GM12864 (cell line): ENCODE measurements around the gene PXMP4.

Experiments used
- DNase-seq: peaks from one replicate; pipeline ENCODE4 v3.0.0-alpha.2; 2011; ENCODE audit warnings: low read depth
- H3K4me3 ChIP-seq: 2 replicates; pipeline ENCODE4 v1.5.1; 2011; ENCODE audit warnings: mild to moderate bottlenecking, low read depth, low read length, control low read depth
- CTCF ChIP-seq: IDR thresholded peaks from 2 replicates; pipeline ENCODE4 v1.5.1; 2011; ENCODE audit warnings: low read depth, mild to moderate bottlenecking, moderate library complexity, low read length, control low read depth, inconsistent platforms; ENCODE audit errors: missing control alignments

PXMP4 gene

GRCh38 chr20:33744773-33745385, 24.8 kb upstream of the PXMP4 start:
- no peak overlapping the region for H3K4me3 ChIP-seq
- no peak for DNase-seq
- no peak for TF ChIP-seq CTCF

DNA sequence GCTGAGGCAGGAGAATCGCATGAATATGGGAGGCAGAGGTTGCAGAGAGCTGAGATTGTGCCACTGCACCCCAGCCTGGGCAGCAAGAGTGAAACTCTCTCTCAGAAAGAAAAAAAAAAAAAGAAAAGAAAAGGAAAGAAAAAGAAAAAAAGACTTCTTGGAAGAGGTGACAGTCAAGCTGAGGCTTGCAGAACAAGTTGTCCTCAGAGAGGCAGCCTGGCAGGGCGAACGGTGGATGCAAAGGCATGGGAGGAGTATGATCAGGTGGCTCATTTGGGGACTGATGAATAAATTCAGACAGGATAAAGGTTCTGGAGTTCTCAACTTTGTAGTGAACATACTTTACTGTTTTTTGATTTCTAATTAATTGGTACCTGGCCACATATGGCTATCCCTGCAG, 24.1 kb upstream of the PXMP4 start:
- H3K4me3 ChIP-seq, result no peak overlapping the region
- DNase-seq, result no peak
- no peak for TF ChIP-seq CTCF

DNA sequence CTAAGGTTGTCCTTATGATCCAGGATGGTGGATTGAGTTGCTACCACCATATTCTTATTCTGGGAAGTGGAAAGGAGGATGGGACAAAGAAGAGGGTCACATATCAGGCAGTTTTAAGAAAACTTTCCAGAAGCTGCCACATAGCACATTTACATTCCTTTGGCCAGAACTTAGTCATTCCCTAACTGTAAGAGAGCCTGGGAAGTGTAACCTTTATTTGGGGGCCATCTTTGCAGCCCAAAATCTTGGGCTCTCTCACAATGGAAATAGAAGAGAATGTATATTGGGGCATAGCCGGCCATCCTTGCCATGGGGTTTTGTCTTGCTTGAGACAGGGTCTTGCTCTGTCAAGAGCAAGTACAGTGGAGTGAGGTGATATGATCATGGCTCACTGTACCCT, 20.1 kb upstream of the PXMP4 start:
- no peak for DNase-seq
- H3K4me3 ChIP-seq, result no peak overlapping the region
- no peak for TF ChIP-seq CTCF

DNA sequence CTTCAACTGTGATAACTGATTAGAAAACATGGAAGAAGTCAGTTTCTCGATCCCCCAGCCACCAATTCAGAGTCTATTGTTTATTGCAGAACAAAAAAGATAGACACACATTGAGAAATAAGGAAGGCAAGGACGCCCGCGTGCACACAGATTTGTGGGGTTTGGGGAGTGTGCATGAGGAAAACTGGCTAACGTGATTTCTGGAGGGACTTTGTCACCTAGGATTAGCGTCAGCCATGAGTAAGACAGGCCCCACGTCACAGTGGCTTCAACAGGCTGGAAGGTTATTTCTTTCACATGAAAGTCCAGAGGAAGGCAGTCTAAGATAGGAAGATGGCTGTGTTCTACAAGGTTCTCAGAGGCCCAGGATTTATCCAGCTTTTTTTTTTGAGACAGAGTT, 19.4 kb upstream of the PXMP4 start:
- TF ChIP-seq CTCF, result no peak
- DNase-seq, result no peak
- no peak overlapping the region for H3K4me3 ChIP-seq

GRCh38 chr20:33736962-33737361, 16.9 kb upstream of the PXMP4 start:
- H3K4me3 ChIP-seq, result no peak overlapping the region
- no peak for DNase-seq
- TF ChIP-seq CTCF, result no peak

GRCh38 chr20:33733654-33734576, 13.8 kb upstream of the PXMP4 start:
- peak overlapping the region; percentile 56 for H3K4me3 ChIP-seq
- no peak for DNase-seq

More at GRCh38 chr20:33733654-33734576, 13.8 kb upstream of the PXMP4 start:
- TF ChIP-seq CTCF, result no peak
